SK-N-SH (cell line): ENCODE measurements around the gene ATG9A.

ENCODE experiments used
- EP300 ChIP-seq, 2 experiments: IDR thresholded peaks; 2 replicates each; pipeline versions ENCODE4 v1.4.0 to v1.6.1; 2012; ENCODE audit warnings: borderline replicate concordance in 1 of 2, low read depth in 1 of 2, low read length in 1 of 2
- RAD21 ChIP-seq: IDR thresholded peaks from 2 replicates; pipeline ENCODE4 v1.6.1; 2012; ENCODE audit warnings: mild to moderate bottlenecking, low read length
- SMC3 ChIP-seq: IDR thresholded peaks from 2 replicates; pipeline ENCODE4 v1.6.1; 2012; ENCODE audit warnings: low read depth, low read length, improper control_type of control experiment
- TF ChIP-seq, protein P1 (sequence below): fragments of 200-600 bp; sonication (generic); IDR thresholded peaks from 2 replicates; pipeline ENCODE4 v1.6.1; 2017; ENCODE audit warnings: antibody characterized with exemption, mild to moderate bottlenecking, moderate library complexity

DNA sequence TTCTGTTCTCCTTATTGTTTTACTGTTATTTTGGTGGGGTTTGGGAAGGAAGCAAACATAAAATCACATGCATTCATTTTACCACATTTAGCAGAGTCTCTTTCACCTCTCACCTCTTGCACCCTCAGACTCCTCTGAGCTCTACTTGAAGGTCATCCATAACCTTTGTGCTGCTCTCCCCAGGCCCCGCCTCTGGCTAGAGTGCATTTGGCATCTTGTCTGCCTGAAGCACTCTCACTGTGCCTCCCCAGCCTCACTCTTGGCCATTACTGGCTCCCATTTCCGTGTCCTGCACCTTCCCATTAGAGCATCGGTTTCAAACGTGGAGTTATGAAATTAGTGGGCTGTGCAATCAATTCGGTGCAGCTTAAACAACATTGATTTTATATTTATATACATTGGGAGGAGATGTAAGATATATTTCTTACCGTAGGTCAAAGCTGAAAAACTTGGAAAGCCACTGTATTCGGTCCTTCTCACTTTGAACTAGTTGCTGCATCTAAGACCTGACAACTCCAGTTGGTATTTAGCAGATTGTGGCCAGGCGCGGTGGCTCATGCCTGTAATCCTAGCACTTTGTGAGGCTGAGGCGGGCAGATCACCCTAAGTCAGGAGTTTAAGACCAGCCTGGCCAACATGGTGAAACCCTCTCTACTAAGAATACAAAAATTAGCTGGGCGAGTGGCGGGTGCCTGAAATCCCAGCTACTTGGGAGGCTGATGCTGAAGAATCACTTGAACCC, 29.8 kb downstream of the ATG9A start:
- TF ChIP-seq, protein P1, sequence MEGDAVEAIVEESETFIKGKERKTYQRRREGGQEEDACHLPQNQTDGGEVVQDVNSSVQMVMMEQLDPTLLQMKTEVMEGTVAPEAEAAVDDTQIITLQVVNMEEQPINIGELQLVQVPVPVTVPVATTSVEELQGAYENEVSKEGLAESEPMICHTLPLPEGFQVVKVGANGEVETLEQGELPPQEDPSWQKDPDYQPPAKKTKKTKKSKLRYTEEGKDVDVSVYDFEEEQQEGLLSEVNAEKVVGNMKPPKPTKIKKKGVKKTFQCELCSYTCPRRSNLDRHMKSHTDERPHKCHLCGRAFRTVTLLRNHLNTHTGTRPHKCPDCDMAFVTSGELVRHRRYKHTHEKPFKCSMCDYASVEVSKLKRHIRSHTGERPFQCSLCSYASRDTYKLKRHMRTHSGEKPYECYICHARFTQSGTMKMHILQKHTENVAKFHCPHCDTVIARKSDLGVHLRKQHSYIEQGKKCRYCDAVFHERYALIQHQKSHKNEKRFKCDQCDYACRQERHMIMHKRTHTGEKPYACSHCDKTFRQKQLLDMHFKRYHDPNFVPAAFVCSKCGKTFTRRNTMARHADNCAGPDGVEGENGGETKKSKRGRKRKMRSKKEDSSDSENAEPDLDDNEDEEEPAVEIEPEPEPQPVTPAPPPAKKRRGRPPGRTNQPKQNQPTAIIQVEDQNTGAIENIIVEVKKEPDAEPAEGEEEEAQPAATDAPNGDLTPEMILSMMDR: no peak
- TF ChIP-seq RAD21 (no peak), EP300 (IDR thresholded peaks at IDR 0.05; ENCODE audit: borderline replicate concordance in 1 of 2, low read depth in 1 of 2, low read length in 1 of 2) (no peak), SMC3 (no peak)
